MM.1S (cell line): Measurements from ENCODE around the gene CTNNA2.

Experiments used
- DNase-seq: peaks from one replicate; pipeline ENCODE4 v3.0.0-alpha.2; 2015
- H2AFZ ChIP-seq: fragments of 300-600 bp; sonication (generic); 2 replicates; pipeline ENCODE4 v1.6.0; 2016; ENCODE audit warnings: antibody characterized with exemption, low read length
- H3F3A ChIP-seq: fragments of 300-600 bp; sonication (generic); 2 replicates; pipeline ENCODE4 v1.6.1; 2016; ENCODE audit warnings: mild to moderate bottlenecking, antibody characterized with exemption, low read length, moderate library complexity, mixed read lengths; ENCODE audit not compliant: insufficient read depth
- H3K27ac ChIP-seq: fragments of 300-600 bp; sonication (generic); 2 replicates; pipeline ENCODE4 v1.5.1; 2016; ENCODE audit warnings: mild to moderate bottlenecking, low read length
- H3K27me3 ChIP-seq: fragments of 300-600 bp; sonication (generic); replicated peaks from 2 replicates; pipeline ENCODE4 v1.6.0; 2016; ENCODE audit warnings: low read length; ENCODE audit not compliant: insufficient read depth
- H3K36me3 ChIP-seq: fragments of 300-600 bp; sonication (generic); replicated peaks from 2 replicates; pipeline ENCODE4 v1.6.1; 2016; ENCODE audit warnings: mild to moderate bottlenecking, low read length, mixed read lengths; ENCODE audit not compliant: insufficient read depth
- H3K4me1 ChIP-seq: fragments of 300-600 bp; sonication (generic); 2 replicates; pipeline ENCODE4 v1.6.1; 2016; ENCODE audit warnings: low read length, mixed read lengths
- H3K4me2 ChIP-seq: fragments of 300-600 bp; sonication (generic); 2 replicates; pipeline ENCODE4 v1.6.0; 2016; ENCODE audit warnings: low read depth, low read length
- H3K4me3 ChIP-seq: fragments of 300-600 bp; sonication (generic); 2 replicates; pipeline ENCODE4 v1.5.1; 2016; ENCODE audit warnings: low read length, mixed read lengths
- H3K79me2 ChIP-seq: fragments of 300-600 bp; sonication (generic); 2 replicates; pipeline ENCODE4 v1.6.1; 2016; ENCODE audit warnings: mixed run types, low read length, mixed read lengths
- H3K9ac ChIP-seq: fragments of 300-600 bp; sonication (generic); 2 replicates; pipeline ENCODE4 v1.6.1; 2016; ENCODE audit warnings: low read length, mixed read lengths
- H3K9me2 ChIP-seq: fragments of 300-600 bp; sonication (generic); replicated peaks from 2 replicates; pipeline ENCODE4 v1.6.1; 2016; ENCODE audit warnings: mild to moderate bottlenecking, low read length, mixed read lengths; ENCODE audit not compliant: insufficient read depth
- H3K9me3 ChIP-seq: fragments of 300-600 bp; sonication (generic); replicated peaks from 2 replicates; pipeline ENCODE4 v1.6.1; 2016; ENCODE audit warnings: mild to moderate bottlenecking, low read length, mixed read lengths; ENCODE audit not compliant: insufficient read depth
- H4K20me1 ChIP-seq: fragments of 300-600 bp; sonication (generic); 2 replicates; pipeline ENCODE4 v1.6.1; 2016; ENCODE audit warnings: mild to moderate bottlenecking, low read length, moderate library complexity, mixed read lengths; ENCODE audit not compliant: insufficient read depth
- CTCF ChIP-seq: fragments of 300-600 bp; sonication (generic); IDR thresholded peaks from 2 replicates; pipeline ENCODE4 v1.5.1; 2016; ENCODE audit warnings: antibody characterized with exemption, low read length, mixed read lengths
- EZH2 ChIP-seq: fragments of 300-600 bp; sonication (generic); optimal IDR thresholded peaks from 2 replicates; pipeline ENCODE3; 2017; ENCODE audit warnings: low read depth, mild to moderate bottlenecking, antibody characterized with exemption, low read length, mixed read lengths
- EZH2phosphoT487 ChIP-seq: fragments of 300-600 bp; sonication (generic); IDR thresholded peaks from 2 replicates; pipeline ENCODE4 v1.6.1; 2018; ENCODE audit warnings: antibody characterized with exemption, low read length

The CTNNA2 gene

GRCh38 chr2:79861059-79861374, 348.2 kb downstream of the CTNNA2 start:
- no peaks in the 10 kb centered on the region for H3K36me3 ChIP-seq
- H3K27ac ChIP-seq, result no peak overlapping the region
- no peak overlapping the region for H3K4me2 ChIP-seq
- no peaks in the 10 kb centered on the region for H3K79me2 ChIP-seq
- no peaks in the 10 kb centered on the region for H3K27me3 ChIP-seq
- no peaks in the 10 kb centered on the region for H3K4me1 ChIP-seq
- no peaks in the 10 kb centered on the region for H3K9me3 ChIP-seq
- no peak overlapping the region for H2AFZ ChIP-seq
- H3F3A ChIP-seq, result no peaks in the 10 kb centered on the region
- no peak for TF ChIP-seq EZH2
- no peak for TF ChIP-seq CTCF
- no peak for TF ChIP-seq EZH2phosphoT487
- no peak for DNase-seq
- no peak overlapping the region for H3K4me3 ChIP-seq
- H4K20me1 ChIP-seq, result no peaks in the 10 kb centered on the region
- no peaks in the 10 kb centered on the region for H3K9me2 ChIP-seq
- no peak overlapping the region for H3K9ac ChIP-seq

- Histone ChIP-seq H3F3A (no peaks in the 10 kb centered on the region), H3K4me2 (no peak overlapping the region)
Measured at GRCh38 chr2:79862756-79863155, 349.9 kb downstream of the CTNNA2 start.

GRCh38 chr2:79872656-79873055, 359.8 kb downstream of the CTNNA2 start:
- Histone ChIP-seq H3K27ac (no peak overlapping the region), H3K79me2 (no peaks in the 10 kb centered on the region)

More at GRCh38 chr2:79862756-79863155, 349.9 kb downstream of the CTNNA2 start:
- no peaks in the 10 kb centered on the region for H3K27me3 ChIP-seq
- no peak overlapping the region for H3K4me3 ChIP-seq
- no peak overlapping the region for H3K9ac ChIP-seq
- no peaks in the 10 kb centered on the region for H3K9me2 ChIP-seq
- no peaks in the 10 kb centered on the region for H3K4me1 ChIP-seq
- TF ChIP-seq EZH2phosphoT487 (no peak), CTCF (no peak), EZH2 (no peak)
- no peaks in the 10 kb centered on the region for H3K79me2 ChIP-seq
- no peaks in the 10 kb centered on the region for H3K36me3 ChIP-seq
- no peak overlapping the region for H2AFZ ChIP-seq
- no peaks in the 10 kb centered on the region for H4K20me1 ChIP-seq
- H3K9me3 ChIP-seq, result no peaks in the 10 kb centered on the region
- no peak overlapping the region for H3K27ac ChIP-seq
- no peak for DNase-seq

More at GRCh38 chr2:79872656-79873055, 359.8 kb downstream of the CTNNA2 start:
- Histone ChIP-seq H3K9me3 (no peaks in the 10 kb centered on the region), H3K9ac (no peak overlapping the region), H3K4me3 (no peak overlapping the region), H3K9me2 (no peaks in the 10 kb centered on the region), H2AFZ (no peak overlapping the region), H3K27me3 (no peaks in the 10 kb centered on the region), H3F3A (no peaks in the 10 kb centered on the region), H4K20me1 (no peaks in the 10 kb centered on the region), H3K4me1 (no peaks in the 10 kb centered on the region), H3K4me2 (no peak overlapping the region), H3K36me3 (no peaks in the 10 kb centered on the region)
- DNase-seq, result no peak
- TF ChIP-seq EZH2, result no peak
- TF ChIP-seq EZH2phosphoT487, result no peak
- no peak for TF ChIP-seq CTCF
